GM10248 (cell line): ENCODE data around the gene NAPEPLD.

Experiments
- CTCF ChIA-PET: fragments of 300-600 bp; sonication (Branson Sonifier 250); formaldehyde crosslinking; extraction: SDS; loops from one replicate; lab custom pipeline; 2021; ENCODE audit warnings: antibody characterized with exemption; lab: Yijun Ruan, JAX
- POLR2A ChIA-PET: fragments of 350-650 bp; sonication (Branson Sonifier 250); formaldehyde crosslinking; extraction: SDS; loops from one replicate; lab custom pipeline; 2020; ENCODE audit warnings: antibody characterized with exemption; lab: Yijun Ruan, JAX
- DNase-seq: peaks from one replicate; pipeline ENCODE4 v3.0.0; 2012; ENCODE audit errors: extremely low spot score
- CTCF ChIP-seq: IDR thresholded peaks from 2 replicates; pipeline ENCODE4 v1.5.1; 2012; ENCODE audit warnings: mild to moderate bottlenecking, low read depth; ENCODE audit errors: extremely low read depth, missing control alignments, control extremely low read depth

The NAPEPLD gene

GRCh38 chr7:103143868-103144267 is 5.0 kb downstream of the NAPEPLD start:
- DNase-seq = no peak
- TF ChIP-seq CTCF = no peak
- ChIA-PET CTCF (interaction anchor here (0.8 to 1.0 kb wide), 2 partner anchors 14 to 68 kb away, joined by 3 read pairs; no protein-coding TSS in a partner anchor), POLR2A (no interaction called here)

GRCh38 chr7:103142494-103142893 is 6.4 kb downstream of the NAPEPLD start:
- POLR2A ChIA-PET = no interaction called here
- DNase-seq = no peak
- CTCF ChIA-PET = no interaction called here
- no peak for TF ChIP-seq CTCF

GRCh38 chr7:103141753-103142404 is 7.0 kb downstream of the NAPEPLD start:
- no peak for DNase-seq
- ChIA-PET POLR2A (no interaction called here), CTCF (interaction anchor here (1.0 to 1.6 kb wide), 2 partner anchors 19 to 69 kb away, joined by 3 read pairs; no protein-coding TSS in a partner anchor)
- no peak for TF ChIP-seq CTCF

GRCh38 chr7:103140685-103141084 is 8.2 kb downstream of the NAPEPLD start:
- CTCF ChIA-PET = interaction anchor here (1.0 to 1.6 kb wide), 3 partner anchors 11 to 68 kb away, joined by 3 read pairs; no protein-coding TSS in a partner anchor
- POLR2A ChIA-PET = no interaction called here
- no peak for DNase-seq
- no peak for TF ChIP-seq CTCF

- no peak for DNase-seq
- ChIA-PET POLR2A (no interaction called here), CTCF (interaction anchor here (1.0 kb wide), 1 partner anchor 10 kb away, joined by 3 read pairs; no protein-coding TSS in a partner anchor)
- no peak for TF ChIP-seq CTCF
Measured at GRCh38 chr7:103140061-103140460, 8.8 kb downstream of the NAPEPLD start.

- POLR2A ChIA-PET = no interaction called here
- no peak for DNase-seq
- no peak for TF ChIP-seq CTCF
- CTCF ChIA-PET = no interaction called here
Measured at GRCh38 chr7:103134836-103135554, 13.9 kb downstream of the NAPEPLD start.
